Measurements from ENCODE around the gene DISP3. TPM values are rescaled to one million over a fixed set of nuclear protein-coding genes. Genes with fewer than 3 reads are reported as not detected.

Gene DISP3
- total and polyA plus RNA-seq, 2 of the 4 experiments (the other 2 are of a cell fraction): 0.05 TPM; not detected in 1

GRCh38 chr1:11481019-11481418, 2.1 kb downstream of the DISP3 start:
- dilution Hi-C loops (cut with HindIII; ENCODE audit: low sequenced_read_pairs, unreplicated experiment) (no loop called here), in situ Hi-C loops (cut with MboI; ENCODE audit: low sequenced_read_pairs) (no loop called here), intact Hi-C loops (cut with micrococcal nuclease) (no loop called here)
- no peak overlapping the region for H3K4me3 ChIP-seq (ENCODE audit: insufficient read depth, low read depth, low read length)
- 40% methylated on average over 1 of the region's 4 CpGs; no CpG with 5 or more reads in 1 of the 2 experiments for WGBS, 2 experiments (ENCODE audit: extremely low coverage in 2 of 2, insufficient read length in 1 of 2)
- H3K9ac ChIP-seq (ENCODE audit: low read depth, low read length): no peak overlapping the region
- no peak overlapping the region for H2BK5ac ChIP-seq (ENCODE audit: low read depth, low read length, poor library complexity, severe bottlenecking)
- H3K56ac ChIP-seq (ENCODE audit: extremely low read depth, insufficient read depth, low read length): no peak overlapping the region
- H3K36me3 ChIP-seq (ENCODE audit: control insufficient read depth, insufficient read depth, low read length): no peaks in the 10 kb centered on the region
- no peaks in the 10 kb centered on the region for H3K9me3 ChIP-seq (ENCODE audit: control insufficient read depth, insufficient read depth, low read length)
- no peak overlapping the region for H2AFZ ChIP-seq (replicated peaks; ENCODE audit: low read length, poor library complexity)
- no peak overlapping the region for H4K5ac ChIP-seq (ENCODE audit: low read depth, low read length)
- H3K27ac ChIP-seq (ENCODE audit: insufficient read depth, low read length): no peak overlapping the region
- H2AK9ac ChIP-seq (replicated peaks; ENCODE audit: low read depth, low read length, poor library complexity): no peak overlapping the region
- H2BK15ac ChIP-seq (ENCODE audit: low read depth, low read length): no peak overlapping the region
- H3K14ac ChIP-seq (replicated peaks; ENCODE audit: low read depth, low read length): no peak overlapping the region
- POLR2A ChIA-PET (ENCODE audit: unreplicated experiment): no interaction called here
- H4K20me1 ChIP-seq (ENCODE audit: insufficient read depth, low read length): no peaks in the 10 kb centered on the region
- H4K91ac ChIP-seq (ENCODE audit: insufficient read depth, low read depth, low read length): no peak overlapping the region
- H3K4ac ChIP-seq (ENCODE audit: low read depth, low read length): no peak overlapping the region
- H2BK20ac ChIP-seq (ENCODE audit: low read depth, low read length): no peak overlapping the region
- CTCF ChIA-PET: no interaction called here
- H3K23ac ChIP-seq (ENCODE audit: low read depth, low read length): no peak overlapping the region
- no peaks in the 10 kb centered on the region for H3K4me1 ChIP-seq (ENCODE audit: control insufficient read depth, insufficient read depth, low read length)
- H3K9me1 ChIP-seq (ENCODE audit: insufficient read depth, low read length): no peaks in the 10 kb centered on the region
- H2BK120ac ChIP-seq (ENCODE audit: low read depth, low read length): no peak overlapping the region
- no peak overlapping the region for H3K18ac ChIP-seq (ENCODE audit: low read depth, low read length)
- no peak overlapping the region for H4K8ac ChIP-seq (ENCODE audit: low read depth in 2 of 2, low read length in 2 of 2)
- no peaks in the 10 kb centered on the region for H3K79me1 ChIP-seq (ENCODE audit: low read depth in 1 of 2, low read length in 2 of 2)
- peaks cover 14% of the 10 kb centered on the region for H3K27me3 ChIP-seq (ENCODE audit: control insufficient read depth, insufficient read depth, low read length)
- H2AK5ac ChIP-seq (ENCODE audit: low read depth, low read length): no peak overlapping the region
- no peak for TF ChIP-seq BHLHE40 (IDR thresholded peaks at IDR 0.05; ENCODE audit: low read depth, low read length)
- no peak for TF ChIP-seq RAD21 (IDR thresholded peaks at IDR 0.05; ENCODE audit: low read length)
- TF ChIP-seq CHD1 (IDR thresholded peaks at IDR 0.05; ENCODE audit: low read depth, low read length): no peak
- TF ChIP-seq POLR2A (IDR thresholded peaks at IDR 0.05; ENCODE audit: low read depth, low read length): no peak
- no peak for TF ChIP-seq RCOR1 (IDR thresholded peaks at IDR 0.05; ENCODE audit: insufficient replicate concordance, low read length)
- TF ChIP-seq ELK1 (IDR thresholded peaks at IDR 0.05; ENCODE audit: borderline replicate concordance, low read depth, low read length): no peak
- TF ChIP-seq FOS (IDR thresholded peaks at IDR 0.05; ENCODE audit: low read depth, low read length): no peak
- no peak for TF ChIP-seq CEBPB (IDR thresholded peaks at IDR 0.05; ENCODE audit: low read depth, low read length)
- TF ChIP-seq MAFK (IDR thresholded peaks at IDR 0.05; ENCODE audit: low read depth, low read length): no peak
- TF ChIP-seq RFX5 (IDR thresholded peaks at IDR 0.05; ENCODE audit: low read depth, low read length): no peak
- no peak for TF ChIP-seq MAZ (IDR thresholded peaks at IDR 0.05; ENCODE audit: borderline replicate concordance, low read depth, low read length)
- no peak for TF ChIP-seq MXI1 (IDR thresholded peaks at IDR 0.05; ENCODE audit: borderline replicate concordance, low read depth, low read length)
- TF ChIP-seq USF2 (IDR thresholded peaks at IDR 0.05; ENCODE audit: low read depth, low read length): no peak
- no peak for TF ChIP-seq NFE2L2 (IDR thresholded peaks at IDR 0.05; ENCODE audit: low read depth, low read length)
- no peak for TF ChIP-seq SMC3 (IDR thresholded peaks at IDR 0.05; ENCODE audit: low read depth, low read length)
- no peak for TF ChIP-seq CTCF (conservative IDR thresholded peaks at IDR 0.05; ENCODE audit: low read depth, low read length)
- DNase-seq (no peak), ATAC-seq (ENCODE audit: low read depth) (no peak)
- no TSS peak for BruUV-seq (replicated peaks)
- no peak overlapping the region for H3K4me2 ChIP-seq (ENCODE audit: low read depth, low read length)

All from IMR-90 (cell line).